OCI-LY7 (cell line): ENCODE measurements around the gene DCC. TPM values are rescaled to one million over a fixed set of nuclear protein-coding genes. Genes with fewer than 3 reads are reported as not detected.

Source experiments
- BruUV-seq: library from RNA; stranded (reverse); fragments of 400-500 nt; replicated peaks from 2 replicates; lab custom pipeline; 2021; lab: Mats Ljungman, UMichigan
- CTCF ChIA-PET: fragments of 300-600 bp; sonication (Branson Sonifier 250); formaldehyde crosslinking; loops from one replicate; lab custom pipeline; 2022; ENCODE audit warnings: antibody characterized with exemption; ENCODE audit not compliant: unreplicated experiment; lab: Charles Lee
- POLR2A ChIA-PET: fragments of 300-600 bp; sonication (Branson Sonifier 250); formaldehyde crosslinking; loops from one replicate; lab custom pipeline; 2022; ENCODE audit warnings: antibody characterized with exemption; lab: Charles Lee
- DNase-seq: peaks from one replicate; pipeline ENCODE4 v3.0.0-alpha.2; 2015; ENCODE audit warnings: low spot score
- H2AFZ ChIP-seq: fragments of 200-600 bp; sonication (generic), shearing (Covaris generic); 2 replicates; pipeline ENCODE4 v1.6.1; 2014; ENCODE audit warnings: mild to moderate bottlenecking, antibody characterized with exemption, low read length, moderate library complexity
- H3K27ac ChIP-seq: fragments of 200-600 bp; sonication (generic); 2 replicates; pipeline ENCODE4 v1.5.1; 2014; ENCODE audit warnings: mixed run types, low read depth, mild to moderate bottlenecking, moderate library complexity, low read length, inconsistent platforms; ENCODE audit not compliant: poor library complexity, severe bottlenecking
- H3K36me3 ChIP-seq: fragments of 200-600 bp; sonication (generic); 2 replicates; pipeline ENCODE4 v1.6.1; 2014; ENCODE audit warnings: mild to moderate bottlenecking, antibody characterized with exemption, low read length, moderate library complexity, mixed read lengths; ENCODE audit not compliant: insufficient read depth
- H3K4me1 ChIP-seq: fragments of 200-600 bp; sonication (generic); 2 replicates; pipeline ENCODE4 v1.5.1; 2014; ENCODE audit warnings: mild to moderate bottlenecking, low read length; ENCODE audit not compliant: insufficient read depth, poor library complexity, severe bottlenecking
- H3K4me2 ChIP-seq: fragments of 200-600 bp; sonication (generic); 2 replicates; pipeline ENCODE4 v1.6.1; 2014; ENCODE audit warnings: mild to moderate bottlenecking, low read length
- H3K4me3 ChIP-seq: fragments of 200-600 bp; sonication (generic); 2 replicates; pipeline ENCODE4 v1.5.1; 2014; ENCODE audit warnings: mild to moderate bottlenecking, low read depth, low read length; ENCODE audit not compliant: poor library complexity, severe bottlenecking
- H3K79me2 ChIP-seq: fragments of 200-600 bp; sonication (generic); 2 replicates; pipeline ENCODE4 v1.6.1; 2016; ENCODE audit warnings: low read depth, mild to moderate bottlenecking, low read length, moderate library complexity, mixed read lengths; ENCODE audit not compliant: insufficient read depth
- H3K9me2 ChIP-seq: fragments of 200-600 bp; sonication (generic); 2 replicates; pipeline ENCODE4 v1.6.1; 2016; ENCODE audit warnings: mild to moderate bottlenecking, low read length, mixed read lengths; ENCODE audit not compliant: insufficient read depth
- H3K9me3 ChIP-seq: fragments of 200-600 bp; sonication (generic); 2 replicates; pipeline ENCODE4 v1.6.1; 2014; ENCODE audit warnings: mild to moderate bottlenecking, mixed run types, low read length, mixed read lengths
- H4K20me1 ChIP-seq: fragments of 200-600 bp; sonication (generic); 2 replicates; pipeline ENCODE4 v1.6.1; 2014; ENCODE audit warnings: mild to moderate bottlenecking, antibody characterized with exemption, low read length, moderate library complexity, mixed read lengths; ENCODE audit not compliant: insufficient read depth
- EZH2phosphoT487 ChIP-seq: fragments of 200-600 bp; sonication (generic); IDR thresholded peaks from 2 replicates; pipeline ENCODE4 v1.6.1; 2018; ENCODE audit warnings: low read depth, borderline replicate concordance, mild to moderate bottlenecking, mixed run types, antibody characterized with exemption, low read length, moderate library complexity, mixed read lengths
- intact Hi-C: fragments of 100-400 bp; cut with micrococcal nuclease; formaldehyde crosslinking; loops from one replicate; pipeline ENCODE4 v1.10.0; 2022; ENCODE audit not compliant: unreplicated experiment
- total RNA-seq, 2 experiments: library from RNA; depleted of rRNA in 1 of 2; stranded (reverse); fragments of >200 nt in 1 of 2; shearing (Covaris generic) in 1 of 2; gene quantifications; 2 replicates each; pipeline ENCODE4 v1.2.3, GENCODE V29; 2014 to 2022
- TF ChIP-seq, protein P1 (sequence below): fragments of 200-600 bp; sonication (generic); conservative IDR thresholded peaks from 2 replicates; pipeline ENCODE4 v1.5.1; 2014; ENCODE audit warnings: mild to moderate bottlenecking, antibody characterized with exemption, low read length, moderate library complexity, mixed read lengths

DCC gene
- total RNA-seq, 2 experiments from 2014 or later = not detected

- Histone ChIP-seq H3K9me2 (no peaks in the 10 kb centered on the region), H3K4me1 (no peaks in the 10 kb centered on the region), H3K27ac (no peak overlapping the region), H3K9me3 (no peaks in the 10 kb centered on the region), H4K20me1 (no peaks in the 10 kb centered on the region), H3K4me2 (no peak overlapping the region), H2AFZ (no peak overlapping the region), H3K36me3 (no peaks in the 10 kb centered on the region), H3K4me3 (no peak overlapping the region), H3K79me2 (no peaks in the 10 kb centered on the region)
- TF ChIP-seq, protein P1, sequence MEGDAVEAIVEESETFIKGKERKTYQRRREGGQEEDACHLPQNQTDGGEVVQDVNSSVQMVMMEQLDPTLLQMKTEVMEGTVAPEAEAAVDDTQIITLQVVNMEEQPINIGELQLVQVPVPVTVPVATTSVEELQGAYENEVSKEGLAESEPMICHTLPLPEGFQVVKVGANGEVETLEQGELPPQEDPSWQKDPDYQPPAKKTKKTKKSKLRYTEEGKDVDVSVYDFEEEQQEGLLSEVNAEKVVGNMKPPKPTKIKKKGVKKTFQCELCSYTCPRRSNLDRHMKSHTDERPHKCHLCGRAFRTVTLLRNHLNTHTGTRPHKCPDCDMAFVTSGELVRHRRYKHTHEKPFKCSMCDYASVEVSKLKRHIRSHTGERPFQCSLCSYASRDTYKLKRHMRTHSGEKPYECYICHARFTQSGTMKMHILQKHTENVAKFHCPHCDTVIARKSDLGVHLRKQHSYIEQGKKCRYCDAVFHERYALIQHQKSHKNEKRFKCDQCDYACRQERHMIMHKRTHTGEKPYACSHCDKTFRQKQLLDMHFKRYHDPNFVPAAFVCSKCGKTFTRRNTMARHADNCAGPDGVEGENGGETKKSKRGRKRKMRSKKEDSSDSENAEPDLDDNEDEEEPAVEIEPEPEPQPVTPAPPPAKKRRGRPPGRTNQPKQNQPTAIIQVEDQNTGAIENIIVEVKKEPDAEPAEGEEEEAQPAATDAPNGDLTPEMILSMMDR = no peak
- no peak for TF ChIP-seq EZH2phosphoT487
- no peak for DNase-seq
- intact Hi-C loops = no loop called here
- BruUV-seq = no TSS peak
- CTCF ChIA-PET = no interaction called here
- POLR2A ChIA-PET = no interaction called here
Measured at GRCh38 chr18:52567360-52567759, 227.4 kb downstream of the DCC start.

- no peaks in the 10 kb centered on the region for H3K79me2 ChIP-seq
- ChIA-PET CTCF (no interaction called here), POLR2A (interaction anchor here (0.7 kb wide), 1 partner anchor 19 kb away, joined by 3 read pairs; no protein-coding TSS in a partner anchor)
- no peaks in the 10 kb centered on the region for H4K20me1 ChIP-seq
- no peak overlapping the region for H2AFZ ChIP-seq
- H3K4me1 ChIP-seq = no peaks in the 10 kb centered on the region
- TF ChIP-seq, protein P1 = no peak
- TF ChIP-seq EZH2phosphoT487 = no peak
- no peaks in the 10 kb centered on the region for H3K9me2 ChIP-seq
- H3K36me3 ChIP-seq = no peaks in the 10 kb centered on the region
- DNase-seq = no peak
- no peak overlapping the region for H3K27ac ChIP-seq
- H3K9me3 ChIP-seq = no peaks in the 10 kb centered on the region
- no peak overlapping the region for H3K4me2 ChIP-seq
- BruUV-seq = no TSS peak
- intact Hi-C loops = no loop called here
- H3K4me3 ChIP-seq = no peak overlapping the region
Measured at GRCh38 chr18:52569492-52569891, 229.5 kb downstream of the DCC start.

DNA sequence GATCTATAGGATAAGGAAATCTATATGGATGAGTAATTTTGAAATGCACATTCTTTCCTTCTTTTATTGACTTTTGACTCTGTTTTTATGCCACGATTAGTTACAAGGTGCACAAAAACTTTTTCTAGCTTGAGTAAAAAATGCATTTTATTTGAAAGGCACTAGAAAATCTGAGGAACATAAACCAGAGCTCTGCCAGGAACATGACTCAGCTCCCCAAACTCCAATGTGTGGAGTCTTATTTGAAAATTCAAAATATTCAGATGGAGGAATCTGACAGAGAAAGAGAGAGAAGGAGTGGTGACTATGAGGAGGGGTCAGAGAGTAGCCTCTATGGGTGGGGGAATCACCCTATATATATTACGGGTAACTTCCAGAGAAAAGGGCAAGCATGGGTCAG lies 231.0 kb downstream of the DCC start:
- no peak for DNase-seq
- H4K20me1 ChIP-seq = no peaks in the 10 kb centered on the region
- no peak overlapping the region for H3K4me3 ChIP-seq
- H2AFZ ChIP-seq = no peak overlapping the region
- intact Hi-C loops = no loop called here
- TF ChIP-seq, protein P1 = no peak
- no peak for TF ChIP-seq EZH2phosphoT487
- H3K27ac ChIP-seq = no peak overlapping the region
- no peaks in the 10 kb centered on the region for H3K4me1 ChIP-seq
- no peaks in the 10 kb centered on the region for H3K79me2 ChIP-seq
- BruUV-seq = no TSS peak
- H3K4me2 ChIP-seq = no peak overlapping the region
- ChIA-PET POLR2A (no interaction called here), CTCF (no interaction called here)
- no peaks in the 10 kb centered on the region for H3K9me2 ChIP-seq
- no peaks in the 10 kb centered on the region for H3K36me3 ChIP-seq
- H3K9me3 ChIP-seq = no peaks in the 10 kb centered on the region
